Karpas-422 (cell line): Measurements from ENCODE around the gene TMEM38B. TPM values are rescaled to one million over a fixed set of nuclear protein-coding genes. Genes with fewer than 3 reads are reported as not detected.
"Not testable (repeated sequence)": the region's sequence is repeated elsewhere in the genome, so short reads cannot be mapped to it uniquely, and the experiment has no call there.

Experiments used
- DNase-seq: peaks from one replicate; pipeline ENCODE4 v3.0.0-alpha.2; 2015
- H2AFZ ChIP-seq: fragments of 200-600 bp; sonication (generic); 2 replicates; pipeline ENCODE4 v1.6.1; 2014; ENCODE audit warnings: antibody characterized with exemption, low read length, mixed read lengths
- H3K27ac ChIP-seq: fragments of 200-600 bp; sonication (generic); 2 replicates; pipeline ENCODE4 v1.5.1; 2014; ENCODE audit warnings: mild to moderate bottlenecking, low read length, moderate library complexity
- H3K27me3 ChIP-seq: fragments of 200-600 bp; sonication (generic); 2 replicates; pipeline ENCODE4 v1.6.1; 2014; ENCODE audit warnings: low read length, mixed read lengths
- H3K36me3 ChIP-seq: fragments of 200-600 bp; sonication (generic); 2 replicates; pipeline ENCODE4 v1.6.1; 2014; ENCODE audit warnings: low read length, mixed read lengths; ENCODE audit not compliant: insufficient read depth
- H3K4me1 ChIP-seq: fragments of 200-600 bp; sonication (generic); 2 replicates; pipeline ENCODE4 v1.6.1; 2014; ENCODE audit warnings: mild to moderate bottlenecking, low read length, mixed read lengths
- H3K4me2 ChIP-seq: fragments of 200-600 bp; sonication (generic); 2 replicates; pipeline ENCODE4 v1.6.1; 2014; ENCODE audit warnings: low read length, low read depth, mild to moderate bottlenecking; ENCODE audit not compliant: poor library complexity, severe bottlenecking
- H3K4me3 ChIP-seq: fragments of 200-600 bp; sonication (generic); 2 replicates; pipeline ENCODE4 v1.5.1; 2014; ENCODE audit warnings: mild to moderate bottlenecking, antibody characterized with exemption, low read length, mixed read lengths
- H3K79me2 ChIP-seq: fragments of 200-600 bp; sonication (generic); 2 replicates; pipeline ENCODE4 v1.6.1; 2014; ENCODE audit warnings: mild to moderate bottlenecking, low read length, mixed read lengths
- H3K9ac ChIP-seq: fragments of 200-600 bp; sonication (generic); 2 replicates; pipeline ENCODE4 v1.6.0; 2014; ENCODE audit warnings: low read length
- H3K9me2 ChIP-seq: fragments of 200-600 bp; sonication (generic), shearing (Covaris generic); replicated peaks from 2 replicates; pipeline ENCODE4 v1.6.0; 2014; ENCODE audit warnings: mild to moderate bottlenecking, low read length, moderate library complexity; ENCODE audit not compliant: insufficient read depth
- H3K9me3 ChIP-seq: fragments of 300-700, 200-600 bp; sonication (generic); 2 replicates; pipeline ENCODE4 v1.6.1; 2014; ENCODE audit warnings: low read length, mixed read lengths
- H4K20me1 ChIP-seq: fragments of 200-600 bp; sonication (generic); 2 replicates; pipeline ENCODE4 v1.6.1; 2014; ENCODE audit warnings: mild to moderate bottlenecking, antibody characterized with exemption, low read length, low read depth; ENCODE audit not compliant: insufficient read depth
- total RNA-seq: library from RNA; depleted of rRNA; stranded (reverse); fragments of >200 nt; shearing (Covaris generic); gene quantifications from 2 replicates; pipeline ENCODE4 v1.2.3, GENCODE V29; 2014; ENCODE audit warnings: low replicate concordance

The TMEM38B gene
- total RNA-seq, 1 experiment from 2014 or later: 164 TPM

- peaks cover 58% of the 10 kb centered on the region for H3K4me1 ChIP-seq
- H2AFZ ChIP-seq, H3K27ac ChIP-seq, H3K9me3 ChIP-seq, H3K9me2 ChIP-seq, H3K4me3 ChIP-seq, H3K4me2 ChIP-seq, H3K9ac ChIP-seq, DNase-seq, H3K27me3 ChIP-seq: not testable (repeated sequence)
- H3K36me3 ChIP-seq: peaks cover 82% of the 10 kb centered on the region
- H3K79me2 ChIP-seq: peaks cover 95% of the 10 kb centered on the region
- peaks cover 40% of the 10 kb centered on the region for H4K20me1 ChIP-seq
Observed at GRCh38 chr9:105703638-105704037, 9.3 kb downstream of the TMEM38B start.

GRCh38 chr9:105706156-105706555 lies 11.8 kb downstream of the TMEM38B start:
- H3K9me2 ChIP-seq: no peaks in the 10 kb centered on the region
- H3K27ac ChIP-seq: no peak overlapping the region
- H3K4me1 ChIP-seq: peaks cover 53% of the 10 kb centered on the region
- peaks cover 95% of the 10 kb centered on the region for H3K79me2 ChIP-seq
- H3K27me3 ChIP-seq: no peaks in the 10 kb centered on the region
- H4K20me1 ChIP-seq: peaks cover 48% of the 10 kb centered on the region
- H3K4me3 ChIP-seq: no peak overlapping the region
- H3K4me2 ChIP-seq: no peak overlapping the region
- peaks cover 80% of the 10 kb centered on the region for H3K36me3 ChIP-seq
- H2AFZ ChIP-seq: no peak overlapping the region
- no peaks in the 10 kb centered on the region for H3K9me3 ChIP-seq
- DNase-seq: no peak
- H3K9ac ChIP-seq: no peak overlapping the region

- Histone ChIP-seq H3K9me2 (no peaks in the 10 kb centered on the region), H3K79me2 (peaks cover 96% of the 10 kb centered on the region), H3K27ac (peak overlapping the region; percentile 69), H2AFZ (no peak overlapping the region), H3K9ac (no peak overlapping the region), H4K20me1 (peaks cover 35% of the 10 kb centered on the region), H3K4me2 (no peak overlapping the region), H3K4me3 (no peak overlapping the region), H3K9me3 (no peaks in the 10 kb centered on the region), H3K4me1 (peaks cover 74% of the 10 kb centered on the region), H3K27me3 (no peaks in the 10 kb centered on the region), H3K36me3 (peaks cover 68% of the 10 kb centered on the region)
- DNase-seq: no peak
Observed at GRCh38 chr9:105708405-105708804, 14.1 kb downstream of the TMEM38B start.

- Histone ChIP-seq H3K4me1 (peaks cover 88% of the 10 kb centered on the region), H3K27me3 (no peaks in the 10 kb centered on the region), H3K4me3 (no peak overlapping the region), H3K79me2 (peaks cover 99% of the 10 kb centered on the region), H3K27ac (no peak overlapping the region), H3K9me3 (no peaks in the 10 kb centered on the region), H3K4me2 (no peak overlapping the region), H4K20me1 (peaks cover 30% of the 10 kb centered on the region), H3K9me2 (no peaks in the 10 kb centered on the region), H2AFZ (no peak overlapping the region), H3K9ac (no peak overlapping the region), H3K36me3 (peaks cover 61% of the 10 kb centered on the region)
- DNase-seq: no peak
Observed at GRCh38 chr9:105710638-105711037, 16.3 kb downstream of the TMEM38B start.

GRCh38 chr9:105711867-105712266 lies 17.5 kb downstream of the TMEM38B start:
- no peak overlapping the region for H3K4me3 ChIP-seq
- no peak overlapping the region for H3K9ac ChIP-seq
- peaks cover 24% of the 10 kb centered on the region; the same call in 1 of the 2 replicates for H4K20me1 ChIP-seq
- peaks cover 93% of the 10 kb centered on the region for H3K4me1 ChIP-seq
- H3K27me3 ChIP-seq: no peaks in the 10 kb centered on the region
- no peaks in the 10 kb centered on the region for H3K9me3 ChIP-seq
- no peak overlapping the region for H2AFZ ChIP-seq
- H3K36me3 ChIP-seq: peaks cover 62% of the 10 kb centered on the region
- 0 out of 2 replicates have a peak overlapping the region, but pooled peaks have one; percentile 7 for H3K27ac ChIP-seq
- H3K79me2 ChIP-seq: peaks cover 99% of the 10 kb centered on the region
- no peaks in the 10 kb centered on the region for H3K9me2 ChIP-seq
- DNase-seq: no peak
- H3K4me2 ChIP-seq: no peak overlapping the region

- H3K27me3 ChIP-seq: no peaks in the 10 kb centered on the region
- no peak overlapping the region for H3K9ac ChIP-seq
- peaks cover 94% of the 10 kb centered on the region for H3K4me1 ChIP-seq
- no peaks in the 10 kb centered on the region for H3K9me2 ChIP-seq
- H2AFZ ChIP-seq: no peak overlapping the region
- peaks cover 22% of the 10 kb centered on the region; the same call in 1 of the 2 replicates for H4K20me1 ChIP-seq
- H3K4me2 ChIP-seq: no peak overlapping the region
- H3K79me2 ChIP-seq: peaks cover 100% of the 10 kb centered on the region
- no peaks in the 10 kb centered on the region for H3K9me3 ChIP-seq
- no peak for DNase-seq
- H3K4me3 ChIP-seq: no peak overlapping the region
- H3K27ac ChIP-seq: 0 out of 2 replicates have a peak overlapping the region, but pooled peaks have one; percentile 7
- peaks cover 63% of the 10 kb centered on the region for H3K36me3 ChIP-seq
Observed at GRCh38 chr9:105712297-105712696, 18.0 kb downstream of the TMEM38B start.

GRCh38 chr9:105712773-105713172 lies 18.4 kb downstream of the TMEM38B start:
- H3K9me2 ChIP-seq: no peaks in the 10 kb centered on the region
- no peak overlapping the region for H3K9ac ChIP-seq
- H3K27ac ChIP-seq: no peak overlapping the region
- no peaks in the 10 kb centered on the region for H3K27me3 ChIP-seq
- H3K4me3 ChIP-seq: no peak overlapping the region
- no peaks in the 10 kb centered on the region for H3K9me3 ChIP-seq
- H3K4me2 ChIP-seq: no peak overlapping the region
- H2AFZ ChIP-seq: no peak overlapping the region
- peaks cover 22% of the 10 kb centered on the region; the same call in 1 of the 2 replicates for H4K20me1 ChIP-seq
- H3K79me2 ChIP-seq: peaks cover 100% of the 10 kb centered on the region
- DNase-seq: no peak
- peaks cover 92% of the 10 kb centered on the region for H3K4me1 ChIP-seq
- H3K36me3 ChIP-seq: peaks cover 59% of the 10 kb centered on the region

GRCh38 chr9:105713260-105714019 lies 19.1 kb downstream of the TMEM38B start:
- H3K9ac ChIP-seq: no peak overlapping the region
- DNase-seq: no peak
- no peak overlapping the region for H2AFZ ChIP-seq
- H3K36me3 ChIP-seq: peaks cover 53% of the 10 kb centered on the region
- H3K4me1 ChIP-seq: peaks cover 88% of the 10 kb centered on the region
- no peaks in the 10 kb centered on the region for H3K9me2 ChIP-seq
- peaks cover 100% of the 10 kb centered on the region for H3K79me2 ChIP-seq
- no peaks in the 10 kb centered on the region for H3K9me3 ChIP-seq
- H4K20me1 ChIP-seq: peaks cover 22% of the 10 kb centered on the region; the same call in 1 of the 2 replicates
- H3K4me3 ChIP-seq: no peak overlapping the region
- no peak overlapping the region for H3K4me2 ChIP-seq
- H3K27ac ChIP-seq: peak overlapping the region; percentile 81; the same call in 1 of the 2 replicates
- H3K27me3 ChIP-seq: no peaks in the 10 kb centered on the region
